ENCODE measurements around the gene RUNX3.

Gene RUNX3

GRCh38 chr1:24955779-24956365 lies 25.8 kb upstream of the RUNX3 start:
- no peaks in the 10 kb centered on the region for H3K9me3 ChIP-seq (ENCODE audit: control insufficient read depth, insufficient read depth, low read length)
- TF ChIP-seq CTCF (IDR thresholded peaks at IDR 0.05; ENCODE audit: low read depth, low read length, poor library complexity, severe bottlenecking) (no peak), EZH2phosphoT487 (IDR thresholded peaks at IDR 0.05; ENCODE audit: borderline replicate concordance, low read length) (no peak)
- H3F3A ChIP-seq (ENCODE audit: control insufficient read depth, insufficient read depth): peaks cover 9% of the 10 kb centered on the region
- no peaks in the 10 kb centered on the region for H4K20me1 ChIP-seq (ENCODE audit: control insufficient read depth, insufficient read depth, low read depth, low read length)
- H3K9me2 ChIP-seq (replicated peaks; ENCODE audit: control insufficient read depth, low read length): no peaks in the 10 kb centered on the region
- H3K4me2 ChIP-seq (ENCODE audit: low read length): no peak overlapping the region
- H3K4me1 ChIP-seq (ENCODE audit: control insufficient read depth, low read length): peaks cover 29% of the 10 kb centered on the region
- peaks cover 9% of the 10 kb centered on the region for H3K27me3 ChIP-seq (ENCODE audit: control insufficient read depth, low read length)
- H3K79me2 ChIP-seq (ENCODE audit: control insufficient read depth, low read length): no peaks in the 10 kb centered on the region
- H3K27ac ChIP-seq (ENCODE audit: low read depth, low read length): no peak overlapping the region
- H3K4me3 ChIP-seq (ENCODE audit: low read length): no peak overlapping the region
- H3K36me3 ChIP-seq (ENCODE audit: control insufficient read depth, low read length): no peaks in the 10 kb centered on the region

GRCh38 chr1:24955161-24955560 lies 25.1 kb upstream of the RUNX3 start:
- H3K4me2 ChIP-seq (ENCODE audit: low read length): no peak overlapping the region
- no peak for TF ChIP-seq CTCF (IDR thresholded peaks at IDR 0.05; ENCODE audit: low read depth, low read length, poor library complexity, severe bottlenecking)
- no peak for TF ChIP-seq EZH2phosphoT487 (IDR thresholded peaks at IDR 0.05; ENCODE audit: borderline replicate concordance, low read length)
- H4K20me1 ChIP-seq (ENCODE audit: control insufficient read depth, insufficient read depth, low read depth, low read length): no peaks in the 10 kb centered on the region
- peaks cover 29% of the 10 kb centered on the region for H3K4me1 ChIP-seq (ENCODE audit: control insufficient read depth, low read length)
- peaks cover 9% of the 10 kb centered on the region for H3K27me3 ChIP-seq (ENCODE audit: control insufficient read depth, low read length)
- peaks cover 9% of the 10 kb centered on the region for H3F3A ChIP-seq (ENCODE audit: control insufficient read depth, insufficient read depth)
- no peaks in the 10 kb centered on the region for H3K36me3 ChIP-seq (ENCODE audit: control insufficient read depth, low read length)
- no peaks in the 10 kb centered on the region for H3K79me2 ChIP-seq (ENCODE audit: control insufficient read depth, low read length)
- H3K9me3 ChIP-seq (ENCODE audit: control insufficient read depth, insufficient read depth, low read length): no peaks in the 10 kb centered on the region
- no peak overlapping the region for H3K27ac ChIP-seq (ENCODE audit: low read depth, low read length)
- no peaks in the 10 kb centered on the region for H3K9me2 ChIP-seq (replicated peaks; ENCODE audit: control insufficient read depth, low read length)
- no peak overlapping the region for H3K4me3 ChIP-seq (ENCODE audit: low read length)

GRCh38 chr1:24954631-24955030 lies 24.6 kb upstream of the RUNX3 start:
- H3K79me2 ChIP-seq (ENCODE audit: control insufficient read depth, low read length): no peaks in the 10 kb centered on the region
- no peaks in the 10 kb centered on the region for H3K9me3 ChIP-seq (ENCODE audit: control insufficient read depth, insufficient read depth, low read length)
- peaks cover 9% of the 10 kb centered on the region for H3F3A ChIP-seq (ENCODE audit: control insufficient read depth, insufficient read depth)
- TF ChIP-seq CTCF (IDR thresholded peaks at IDR 0.05; ENCODE audit: low read depth, low read length, poor library complexity, severe bottlenecking) (no peak), EZH2phosphoT487 (IDR thresholded peaks at IDR 0.05; ENCODE audit: borderline replicate concordance, low read length) (no peak)
- H3K4me3 ChIP-seq (ENCODE audit: low read length): no peak overlapping the region
- H4K20me1 ChIP-seq (ENCODE audit: control insufficient read depth, insufficient read depth, low read depth, low read length): no peaks in the 10 kb centered on the region
- H3K27ac ChIP-seq (ENCODE audit: low read depth, low read length): no peak overlapping the region
- no peaks in the 10 kb centered on the region for H3K9me2 ChIP-seq (replicated peaks; ENCODE audit: control insufficient read depth, low read length)
- no peaks in the 10 kb centered on the region for H3K36me3 ChIP-seq (ENCODE audit: control insufficient read depth, low read length)
- H3K4me2 ChIP-seq (ENCODE audit: low read length): no peak overlapping the region
- H3K4me1 ChIP-seq (ENCODE audit: control insufficient read depth, low read length): peaks cover 29% of the 10 kb centered on the region
- peaks cover 9% of the 10 kb centered on the region for H3K27me3 ChIP-seq (ENCODE audit: control insufficient read depth, low read length)
